ENCODE data around the gene ZNF586. TPM values are rescaled to one million over a fixed set of nuclear protein-coding genes. Genes with fewer than 3 reads are reported as not detected.

The ZNF586 gene
- total RNA-seq, 1 donor: 19.5 TPM

- Histone ChIP-seq H3K79me2 (ENCODE audit: insufficient read depth, low read length) (peaks cover 40% of the 10 kb centered on the region), H3K27ac (ENCODE audit: low read depth, low read length) (no peak overlapping the region), H3K27me3 (ENCODE audit: insufficient read depth, low read length) (no peaks in the 10 kb centered on the region), H3K9me3 (ENCODE audit: low read depth, low read length) (no peaks in the 10 kb centered on the region), H3K4me3 (ENCODE audit: insufficient read depth, low read length) (no peak overlapping the region), H4K20me1 (ENCODE audit: insufficient read depth, low read length) (peaks cover 2% of the 10 kb centered on the region), H3K4me2 (ENCODE audit: insufficient read depth, low read length) (no peak overlapping the region), H3K4me1 (ENCODE audit: insufficient read depth, low read length) (peaks cover 11% of the 10 kb centered on the region), H2AFZ (ENCODE audit: low read length) (no peak overlapping the region), H3K36me3 (ENCODE audit: insufficient read depth, low read length) (peaks cover 6% of the 10 kb centered on the region)
- DNase-seq (ENCODE audit: insufficient read length, low spot score, missing footprints): no peak
- TF ChIP-seq CTCF (IDR thresholded peaks at IDR 0.05; ENCODE audit: extremely low read depth, low read depth, low read length): no peak
Observed at GRCh38 chr19:57816652-57817051, 47.2 kb downstream of the ZNF586 start.

- Histone ChIP-seq H3K36me3 (ENCODE audit: insufficient read depth, low read length) (peaks cover 4% of the 10 kb centered on the region), H3K4me3 (ENCODE audit: insufficient read depth, low read length) (no peak overlapping the region), H3K79me2 (ENCODE audit: insufficient read depth, low read length) (peaks cover 44% of the 10 kb centered on the region), H4K20me1 (ENCODE audit: insufficient read depth, low read length) (peaks cover 2% of the 10 kb centered on the region), H3K27me3 (ENCODE audit: insufficient read depth, low read length) (no peaks in the 10 kb centered on the region), H3K27ac (ENCODE audit: low read depth, low read length) (no peak overlapping the region), H3K4me2 (ENCODE audit: insufficient read depth, low read length) (no peak overlapping the region), H2AFZ (ENCODE audit: low read length) (no peak overlapping the region), H3K9me3 (ENCODE audit: low read depth, low read length) (no peaks in the 10 kb centered on the region), H3K4me1 (ENCODE audit: insufficient read depth, low read length) (peaks cover 11% of the 10 kb centered on the region)
- no peak for TF ChIP-seq CTCF (IDR thresholded peaks at IDR 0.05; ENCODE audit: extremely low read depth, low read depth, low read length)
- no peak for DNase-seq (ENCODE audit: insufficient read length, low spot score, missing footprints)
Observed at GRCh38 chr19:57817976-57818375, 48.5 kb downstream of the ZNF586 start.

DNA sequence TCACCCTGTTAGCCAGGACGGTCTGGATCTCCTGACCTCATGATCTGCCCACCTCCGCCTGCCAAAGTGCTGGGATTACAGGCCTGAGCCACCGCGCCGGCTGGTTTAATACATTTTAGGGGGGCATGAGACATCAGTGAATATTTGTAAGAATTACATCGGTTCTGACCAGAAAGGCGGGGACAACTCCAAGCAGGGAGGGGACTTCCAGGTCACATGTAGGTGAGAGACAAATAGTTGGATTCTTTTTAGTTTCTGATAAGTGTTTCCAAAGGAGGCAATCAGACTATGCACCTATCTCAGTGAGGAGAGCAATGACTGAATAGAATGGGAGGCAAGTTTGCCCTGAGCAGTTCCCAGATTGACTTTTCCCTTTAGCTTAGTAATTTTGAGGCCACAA, 48.9 kb downstream of the ZNF586 start:
- peaks cover 46% of the 10 kb centered on the region for H3K79me2 ChIP-seq (ENCODE audit: insufficient read depth, low read length)
- no peaks in the 10 kb centered on the region for H3K9me3 ChIP-seq (ENCODE audit: low read depth, low read length)
- H3K4me2 ChIP-seq (ENCODE audit: insufficient read depth, low read length): peak overlapping the region; percentile 95
- H3K27ac ChIP-seq (ENCODE audit: low read depth, low read length): no peak overlapping the region
- peaks cover 5% of the 10 kb centered on the region for H4K20me1 ChIP-seq (ENCODE audit: insufficient read depth, low read length)
- no peak overlapping the region for H2AFZ ChIP-seq (ENCODE audit: low read length)
- H3K4me3 ChIP-seq (ENCODE audit: insufficient read depth, low read length): no peak overlapping the region
- no peak for TF ChIP-seq CTCF (IDR thresholded peaks at IDR 0.05; ENCODE audit: extremely low read depth, low read depth, low read length)
- peaks cover 11% of the 10 kb centered on the region for H3K4me1 ChIP-seq (ENCODE audit: insufficient read depth, low read length)
- no peaks in the 10 kb centered on the region for H3K27me3 ChIP-seq (ENCODE audit: insufficient read depth, low read length)
- peaks cover 4% of the 10 kb centered on the region for H3K36me3 ChIP-seq (ENCODE audit: insufficient read depth, low read length)
- DNase-seq (ENCODE audit: insufficient read length, low spot score, missing footprints): no peak

- peaks cover 11% of the 10 kb centered on the region for H4K20me1 ChIP-seq (ENCODE audit: insufficient read depth, low read length)
- no peaks in the 10 kb centered on the region for H3K27me3 ChIP-seq (ENCODE audit: insufficient read depth, low read length)
- peak overlapping the region; percentile 99 for H3K4me3 ChIP-seq (ENCODE audit: insufficient read depth, low read length)
- peak overlapping the region; percentile 78 for H2AFZ ChIP-seq (ENCODE audit: low read length)
- DNase-seq (ENCODE audit: insufficient read length, low spot score, missing footprints): peak; percentile 98
- peaks cover 6% of the 10 kb centered on the region for H3K4me1 ChIP-seq (ENCODE audit: insufficient read depth, low read length)
- H3K9me3 ChIP-seq (ENCODE audit: low read depth, low read length): no peaks in the 10 kb centered on the region
- H3K36me3 ChIP-seq (ENCODE audit: insufficient read depth, low read length): peaks cover 4% of the 10 kb centered on the region
- peak overlapping the region; percentile 94 for H3K27ac ChIP-seq (ENCODE audit: low read depth, low read length)
- peaks cover 51% of the 10 kb centered on the region for H3K79me2 ChIP-seq (ENCODE audit: insufficient read depth, low read length)
- H3K4me2 ChIP-seq (ENCODE audit: insufficient read depth, low read length): peak overlapping the region; percentile 95
- no peak for TF ChIP-seq CTCF (IDR thresholded peaks at IDR 0.05; ENCODE audit: extremely low read depth, low read depth, low read length)
Observed at GRCh38 chr19:57819475-57820148, 50.1 kb downstream of the ZNF586 start.
